ENCODE measurements around the gene ETV4. TPM values are rescaled to one million over a fixed set of nuclear protein-coding genes. Genes with fewer than 3 reads are reported as not detected.

The ETV4 gene
- total RNA-seq, 6 donors from 2014 or later = 2.8 to 5.2 (median 3.4) TPM

DNA sequence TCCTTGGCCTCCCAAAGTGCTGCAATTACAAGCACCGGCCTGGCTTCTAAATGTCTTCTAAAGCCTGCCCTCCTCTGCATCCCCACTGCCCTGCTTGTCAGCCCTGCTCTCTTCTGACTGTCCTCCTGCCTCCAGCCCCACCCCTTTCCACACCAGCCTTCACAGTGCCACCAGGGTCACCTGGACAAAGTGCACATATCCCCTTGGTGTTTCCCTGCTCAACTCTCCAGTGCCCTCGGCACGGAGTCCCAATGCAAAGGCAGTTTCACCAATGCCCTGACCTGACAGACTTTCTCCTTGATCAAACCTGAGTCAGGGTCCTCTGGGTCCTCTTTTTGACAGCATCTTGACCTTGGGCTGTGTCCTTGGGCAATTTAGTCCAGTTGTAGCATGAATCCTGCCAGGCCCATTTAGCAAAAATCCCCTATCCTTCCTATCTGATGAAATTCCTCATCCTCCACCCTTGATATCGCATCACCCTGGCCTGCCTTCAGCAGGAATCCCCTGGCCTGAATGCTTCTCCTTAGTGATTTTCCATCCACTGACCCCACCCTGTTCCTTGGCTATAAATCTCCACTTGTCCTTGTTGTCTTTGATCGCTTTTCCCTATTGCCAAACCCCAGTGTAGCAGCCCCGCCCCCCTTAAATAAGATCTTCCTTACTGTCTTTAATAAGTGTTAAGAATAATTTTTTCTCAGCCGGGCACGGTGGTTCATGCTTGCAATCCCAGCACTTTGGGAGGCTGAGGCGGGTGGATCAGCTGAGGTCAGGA, 42.7 kb upstream of the ETV4 start:
- H3K27ac ChIP-seq = no peak overlapping the region
- H3K4me3 ChIP-seq = no peak overlapping the region
- H3K36me3 ChIP-seq = no peaks in the 10 kb centered on the region
- no peaks in the 10 kb centered on the region for H3K9me3 ChIP-seq
- TF ChIP-seq, protein P1, sequence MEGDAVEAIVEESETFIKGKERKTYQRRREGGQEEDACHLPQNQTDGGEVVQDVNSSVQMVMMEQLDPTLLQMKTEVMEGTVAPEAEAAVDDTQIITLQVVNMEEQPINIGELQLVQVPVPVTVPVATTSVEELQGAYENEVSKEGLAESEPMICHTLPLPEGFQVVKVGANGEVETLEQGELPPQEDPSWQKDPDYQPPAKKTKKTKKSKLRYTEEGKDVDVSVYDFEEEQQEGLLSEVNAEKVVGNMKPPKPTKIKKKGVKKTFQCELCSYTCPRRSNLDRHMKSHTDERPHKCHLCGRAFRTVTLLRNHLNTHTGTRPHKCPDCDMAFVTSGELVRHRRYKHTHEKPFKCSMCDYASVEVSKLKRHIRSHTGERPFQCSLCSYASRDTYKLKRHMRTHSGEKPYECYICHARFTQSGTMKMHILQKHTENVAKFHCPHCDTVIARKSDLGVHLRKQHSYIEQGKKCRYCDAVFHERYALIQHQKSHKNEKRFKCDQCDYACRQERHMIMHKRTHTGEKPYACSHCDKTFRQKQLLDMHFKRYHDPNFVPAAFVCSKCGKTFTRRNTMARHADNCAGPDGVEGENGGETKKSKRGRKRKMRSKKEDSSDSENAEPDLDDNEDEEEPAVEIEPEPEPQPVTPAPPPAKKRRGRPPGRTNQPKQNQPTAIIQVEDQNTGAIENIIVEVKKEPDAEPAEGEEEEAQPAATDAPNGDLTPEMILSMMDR (IDR thresholded peaks at IDR 0.05) = no peak
- no peak for TF ChIP-seq POLR2A (IDR thresholded peaks at IDR 0.05)
- H3K4me1 ChIP-seq = peaks cover 0 to 23% (median 10%) of the 10 kb centered on the region in 4 donors
- ATAC-seq (ENCODE audit: low FRiP score in 2 of 2) = peak in 1 of 2 donors; percentile 48
- 83 to 87% methylated on average over 9 of the region's 9 CpGs for WGBS, 2 donors
- no peak for DNase-seq
- no peaks in the 10 kb centered on the region for H3K27me3 ChIP-seq

DNA sequence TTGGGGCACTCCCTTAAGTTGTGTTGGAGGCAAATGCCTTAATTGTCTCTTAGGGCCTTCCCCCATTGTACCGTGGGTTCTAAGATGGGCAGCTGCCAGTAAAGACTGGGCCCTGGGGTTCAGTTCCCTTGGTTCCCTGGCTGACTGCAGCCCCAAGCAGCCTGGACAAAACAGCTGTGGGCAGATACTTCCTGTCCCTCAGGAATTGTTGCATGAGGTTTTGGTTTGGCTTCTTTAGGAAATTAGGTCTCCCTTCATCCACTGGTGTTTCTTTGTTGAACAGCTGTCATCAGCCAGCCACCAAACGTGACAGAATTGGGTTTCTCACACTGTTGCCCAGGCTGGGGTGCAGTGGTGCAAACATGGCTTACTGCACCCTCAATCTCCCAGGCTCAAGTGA, 42.0 kb upstream of the ETV4 start:
- Histone ChIP-seq H3K27me3 (no peaks in the 10 kb centered on the region), H3K4me3 (no peak overlapping the region), H3K9me3 (no peaks in the 10 kb centered on the region), H3K27ac (no peak overlapping the region), H3K36me3 (no peaks in the 10 kb centered on the region), H3K4me1 (peaks cover 0 to 23% (median 10%) of the 10 kb centered on the region in 4 donors)
- DNase-seq (no peak), ATAC-seq (ENCODE audit: low FRiP score in 2 of 2) (no peak)
- 56% methylated on average over 2 of the region's 2 CpGs for WGBS, 2 donors
- TF ChIP-seq EP300 (IDR thresholded peaks at IDR 0.05) (no peak), POLR2A (IDR thresholded peaks at IDR 0.05) (no peak), POLR2AphosphoS5 (IDR thresholded peaks at IDR 0.05) (no peak)
- TF ChIP-seq, protein P1 (IDR thresholded peaks at IDR 0.05) = no peak

DNA sequence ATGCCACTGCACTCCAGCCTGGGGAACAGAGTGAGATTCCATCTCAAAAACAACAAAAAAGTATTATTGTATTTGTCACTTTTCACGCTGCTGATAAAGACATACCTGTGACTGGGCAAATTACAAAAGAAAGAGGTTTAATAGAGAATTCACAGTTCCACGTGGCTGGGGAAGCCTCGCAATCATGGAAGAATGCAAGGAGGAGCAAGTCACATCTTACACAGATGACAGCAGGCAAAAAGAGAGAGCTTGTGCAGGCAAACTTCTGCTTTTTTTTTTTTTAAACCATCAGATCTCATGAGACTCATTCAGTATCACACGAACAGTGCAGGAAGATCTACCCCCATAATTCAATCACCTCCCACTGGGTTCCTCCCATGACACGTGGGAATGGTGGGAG, 41.5 kb upstream of the ETV4 start:
- WGBS, 2 donors = 76 to 83% methylated on average over 5 of the region's 5 CpGs
- H3K4me1 ChIP-seq = peaks cover 0 to 23% (median 10%) of the 10 kb centered on the region in 4 donors
- no peaks in the 10 kb centered on the region for H3K36me3 ChIP-seq
- TF ChIP-seq POLR2AphosphoS5 (IDR thresholded peaks at IDR 0.05) (no peak), EP300 (IDR thresholded peaks at IDR 0.05) (no peak), POLR2A (IDR thresholded peaks at IDR 0.05) (no peak)
- TF ChIP-seq, protein P1 (IDR thresholded peaks at IDR 0.05) = no peak
- H3K9me3 ChIP-seq = no peaks in the 10 kb centered on the region
- no peaks in the 10 kb centered on the region for H3K27me3 ChIP-seq
- no peak overlapping the region for H3K27ac ChIP-seq
- no peak for DNase-seq
- no peak overlapping the region for H3K4me3 ChIP-seq
- ATAC-seq (ENCODE audit: low FRiP score in 2 of 2) = no peak

DNA sequence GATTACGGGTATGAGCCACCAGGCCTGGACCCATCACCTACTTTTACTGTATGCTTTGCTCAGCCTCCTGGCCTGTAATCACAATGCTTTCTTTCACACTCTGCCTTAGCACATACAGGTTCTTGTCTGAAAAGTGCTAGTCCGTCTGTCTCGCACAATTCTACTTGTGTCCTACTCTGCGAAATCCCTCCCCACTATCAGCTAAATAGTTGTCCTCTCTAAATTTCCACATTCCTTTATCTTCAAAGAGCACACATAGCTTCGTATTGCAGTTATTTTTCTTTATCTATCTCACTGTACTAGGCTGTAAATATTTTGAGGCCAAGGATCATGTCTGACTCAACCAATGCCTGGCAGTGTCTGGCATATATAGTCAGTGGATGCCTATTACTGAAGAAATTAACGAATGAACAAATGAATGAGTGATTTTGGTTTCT, 38.5 kb upstream of the ETV4 start:
- H3K27ac ChIP-seq = no peak overlapping the region
- no peak overlapping the region for H3K4me3 ChIP-seq
- TF ChIP-seq POLR2AphosphoS5 (IDR thresholded peaks at IDR 0.05) (no peak), EP300 (IDR thresholded peaks at IDR 0.05) (no peak), POLR2A (IDR thresholded peaks at IDR 0.05) (no peak)
- TF ChIP-seq, protein P1 (IDR thresholded peaks at IDR 0.05) = no peak
- no peak for ATAC-seq (ENCODE audit: low FRiP score in 2 of 2)
- DNase-seq = no peak
- H3K36me3 ChIP-seq = no peaks in the 10 kb centered on the region
- H3K4me1 ChIP-seq = peaks cover 0 to 9% (median 3%) of the 10 kb centered on the region in 4 donors
- no peaks in the 10 kb centered on the region for H3K27me3 ChIP-seq
- 91 to 92% methylated on average over 6 of the region's 6 CpGs for WGBS, 2 donors
- H3K9me3 ChIP-seq = no peaks in the 10 kb centered on the region

DNA sequence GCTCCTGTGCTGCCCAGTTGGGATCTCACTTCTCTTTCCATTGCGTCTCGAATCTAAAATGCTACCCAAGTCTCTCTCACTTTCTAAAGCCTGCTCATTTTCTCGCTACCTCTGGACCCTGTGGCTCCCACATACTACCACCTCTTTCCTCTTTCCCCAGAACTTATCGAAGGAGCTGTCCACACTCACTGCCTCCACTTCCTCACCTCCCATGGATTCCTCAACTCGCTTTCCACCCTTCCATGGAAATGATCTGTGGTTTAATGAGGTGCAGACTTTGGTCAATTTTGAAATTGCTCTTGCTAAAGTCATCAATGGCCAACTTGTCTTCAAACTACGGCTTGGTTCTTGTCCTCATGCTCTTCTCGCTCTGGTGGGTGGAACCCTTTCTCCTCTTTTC, 37.2 kb upstream of the ETV4 start:
- TF ChIP-seq EP300 (IDR thresholded peaks at IDR 0.05) (no peak), POLR2A (IDR thresholded peaks at IDR 0.05) (no peak), POLR2AphosphoS5 (IDR thresholded peaks at IDR 0.05) (no peak)
- TF ChIP-seq, protein P1 (IDR thresholded peaks at IDR 0.05) = no peak
- Histone ChIP-seq H3K4me3 (no peak overlapping the region), H3K9me3 (no peaks in the 10 kb centered on the region), H3K27ac (no peak overlapping the region), H3K36me3 (no peaks in the 10 kb centered on the region), H3K27me3 (no peaks in the 10 kb centered on the region), H3K4me1 (peaks cover 9 to 20% (median 10%) of the 10 kb centered on the region in 4 donors)
- no peak for ATAC-seq (ENCODE audit: low FRiP score in 2 of 2)
- DNase-seq = no peak
- 86 to 88% methylated on average over 7 of the region's 7 CpGs for WGBS, 2 donors

Measured in upper lobe of left lung (tissue), 6 donors.